K562 (cell line): ENCODE measurements around the gene FGGY. TPM values are rescaled to one million over a fixed set of nuclear protein-coding genes. Genes with fewer than 3 reads are reported as not detected.

ENCODE experiments used
- ARHGAP35 ChIP-seq: fragments of 450-650 bp; IDR thresholded peaks from 2 replicates; pipeline ENCODE4 v1.6.1; 2018; ENCODE audit not compliant: partially characterized antibody
- BRF2 ChIP-seq: IDR thresholded peaks from 3 replicates; pipeline ENCODE4 v1.6.1; 2011; ENCODE audit warnings: borderline replicate concordance, mild to moderate bottlenecking; ENCODE audit not compliant: insufficient read length, insufficient read depth
- CAMTA2 ChIP-seq: fragments of 250-450 bp; sonication (Bioruptor Pico); conservative IDR thresholded peaks from 2 replicates; pipeline ENCODE4 v1.5.1; 2022
- CBX2 ChIP-seq: fragments of 200-600 bp; sonication (generic); IDR thresholded peaks from one replicate; pipeline ENCODE4 v1.6.1; 2012; ENCODE audit warnings: mild to moderate bottlenecking, low read length, inconsistent platforms; ENCODE audit not compliant: insufficient read depth, poor library complexity, severe bottlenecking
- CCNT2 ChIP-seq: IDR thresholded peaks from 2 replicates; pipeline ENCODE4 v1.6.1; 2011; ENCODE audit warnings: borderline replicate concordance, low read depth, mild to moderate bottlenecking, moderate library complexity, mixed read lengths, low read length; ENCODE audit not compliant: insufficient read length; ENCODE audit errors: extremely low read depth
- DNMT1 ChIP-seq: fragments of 450-650 bp; IDR thresholded peaks from 2 replicates; pipeline ENCODE4 v1.6.1; 2016; ENCODE audit warnings: antibody characterized with exemption, mild to moderate bottlenecking
- FOSL1 ChIP-seq: fragments of 200-800 bp; sonication (Bioruptor generic); conservative IDR thresholded peaks from 2 replicates; pipeline ENCODE4 v1.6.1; 2016; ENCODE audit warnings: missing genetic modification characterization, missing compliant biosample characterization
- HINFP ChIP-seq: fragments of 450-650 bp; conservative IDR thresholded peaks from 2 replicates; pipeline ENCODE4 v1.6.1; 2016; ENCODE audit warnings: missing genetic modification characterization, low read depth, mild to moderate bottlenecking, control low read depth, missing compliant biosample characterization
- HMBOX1 ChIP-seq: sonication (generic); IDR thresholded peaks from 2 replicates; pipeline ENCODE4 v1.6.1; 2016
- HOXB6 ChIP-seq: fragments of 250-450 bp; sonication (Bioruptor Pico); IDR thresholded peaks from 2 replicates; pipeline ENCODE4 v1.5.1; 2022; ENCODE audit warnings: mild to moderate bottlenecking, borderline replicate concordance
- MEF2A ChIP-seq: IDR thresholded peaks from 2 replicates; pipeline ENCODE4 v1.6.1; 2011; ENCODE audit warnings: low read depth, mild to moderate bottlenecking, low read length, moderate library complexity; ENCODE audit not compliant: control insufficient read depth
- MTA2 ChIP-seq: fragments of 450-650 bp; IDR thresholded peaks from 2 replicates; pipeline ENCODE4 v1.6.1; 2016; ENCODE audit warnings: low read depth
- NELFE ChIP-seq: IDR thresholded peaks from 2 replicates; pipeline ENCODE4 v1.6.1; 2011; ENCODE audit warnings: mild to moderate bottlenecking; ENCODE audit not compliant: insufficient read depth, insufficient read length
- POLR3G ChIP-seq: IDR thresholded peaks from 2 replicates; pipeline ENCODE4 v1.6.1; 2011; ENCODE audit not compliant: insufficient read length, insufficient replicate concordance; ENCODE audit errors: extremely low read depth
- SMAD4 ChIP-seq: fragments of 250-450 bp; sonication (Bioruptor Pico); conservative IDR thresholded peaks from 2 replicates; pipeline ENCODE4 v1.8.0; 2021; ENCODE audit warnings: inconsistent platforms, mild to moderate bottlenecking, moderate library complexity
- SNIP1 ChIP-seq: fragments of 450-650 bp; IDR thresholded peaks from 2 replicates; pipeline ENCODE4 v1.7.1; 2017; ENCODE audit warnings: low read depth, mild to moderate bottlenecking
- SPI1 ChIP-seq: IDR thresholded peaks from 2 replicates; pipeline ENCODE4 v1.6.1; 2011; ENCODE audit warnings: low read depth, low read length, control low read depth, borderline replicate concordance
- STAT5A ChIP-seq: IDR thresholded peaks from 2 replicates; pipeline ENCODE4 v1.6.1; 2012; ENCODE audit warnings: low read length, inconsistent platforms, borderline replicate concordance
- TAF15 ChIP-seq: fragments of 200-400 bp; formaldehyde crosslinking; IDR thresholded peaks from 2 replicates; pipeline ENCODE4 v1.6.1; 2017; ENCODE audit warnings: mild to moderate bottlenecking, low read depth, low read length, moderate library complexity
- TRIM24 ChIP-seq, 2 experiments: fragments of 450-650 bp; IDR thresholded peaks; 2 replicates each; pipeline ENCODE4 v1.6.1; 2016
- ZBTB33 ChIP-seq: sonication (generic); formaldehyde crosslinking; IDR thresholded peaks from 2 replicates; pipeline ENCODE4 v1.8.1; 2023; ENCODE audit warnings: mild to moderate bottlenecking, missing genetic modification reagents
- ZNF274 ChIP-seq: IDR thresholded peaks from 2 replicates; pipeline ENCODE4 v1.6.1; 2011; ENCODE audit warnings: low read depth, mild to moderate bottlenecking, low read length, moderate library complexity, borderline replicate concordance
- ZNF280A ChIP-seq: fragments of 450-650 bp; IDR thresholded peaks from 2 replicates; pipeline ENCODE4 v1.6.1; 2018; ENCODE audit warnings: mild to moderate bottlenecking, low read depth; ENCODE audit not compliant: partially characterized antibody
- polyA plus RNA-seq, 8 experiments: library from polyadenylated mRNA; depleted of rRNA in 4 of 8; stranded (reverse) in 5 of 8; unstranded in 3 of 8; fragments of >200 nt; fragmentation: Nextera tagmentation in 2 of 8; fragmentation: Illumina TruSeq in 1 of 8; extraction: Ambion mirVana in 2 of 8; extraction: Trizol in 1 of 8; gene quantifications; 2 replicates each; pipeline versions ENCODE4 v1.2.1 to v1.2.3, GENCODE V29; 2011 to 2014; ENCODE audit warnings: inconsistent platforms in 1 of 8, missing spikeins in 1 of 8
- total RNA-seq, 7 experiments: library from RNA; depleted of rRNA in 6 of 7; stranded (reverse); fragments of >200 nt in 6 of 7; fragmentation: Illumina TruSeq in 2 of 7; extraction: Trizol in 2 of 7; gene quantifications; 2 replicates each; pipeline versions ENCODE4 v1.2.1 to v1.2.3, GENCODE V29; 2011 to 2021; ENCODE audit warnings: low replicate concordance in 1 of 7

Gene FGGY
- total and polyA plus RNA-seq, 9 of the 15 experiments (the other 6 are each of a cell fraction or from before 2014, with no cell fraction given) = 9.7 to 19.2 (median 12.6) TPM

- TF ChIP-seq HINFP (no peak), MEF2A (no peak), DNMT1 (no peak), FOSL1 (tag) (peak; percentile 66), ZNF274 (no peak), NELFE (no peak), TAF15 (no peak), ARHGAP35 (no peak), TRIM24 (IDR thresholded peaks at IDR 0.05) (no peak), BRF2 (no peak), CCNT2 (no peak), SNIP1 (no peak), CBX2 (no peak), SPI1 (no peak), MTA2 (no peak), HOXB6 (CRISPR knock-in tag) (no peak), ZBTB33 (CRISPR knock-in tag) (0 out of 2 replicates have a peak, but pooled peaks have one; percentile 26), CAMTA2 (CRISPR knock-in tag) (no peak), POLR3G (no peak), STAT5A (no peak), ZNF280A (no peak), SMAD4 (CRISPR knock-in tag) (no peak), HMBOX1 (no peak)
Observed at GRCh38 chr1:59361766-59362165, 64.9 kb downstream of the FGGY start (continued).
